CD4-positive, alpha-beta T cell treated with Interleukin-12 subunit alpha and Interleukin-12 subunit beta, for 1 hour (primary cell): ENCODE measurements around the gene GTSE1.
A peak's percentile ranks its signal among the peaks of the same experiment; 100 is the strongest.

Experiments
- DNase-seq: peaks from one replicate; pipeline ENCODE4 v3.0.0-alpha.2; 2020

The GTSE1 gene

DNA sequence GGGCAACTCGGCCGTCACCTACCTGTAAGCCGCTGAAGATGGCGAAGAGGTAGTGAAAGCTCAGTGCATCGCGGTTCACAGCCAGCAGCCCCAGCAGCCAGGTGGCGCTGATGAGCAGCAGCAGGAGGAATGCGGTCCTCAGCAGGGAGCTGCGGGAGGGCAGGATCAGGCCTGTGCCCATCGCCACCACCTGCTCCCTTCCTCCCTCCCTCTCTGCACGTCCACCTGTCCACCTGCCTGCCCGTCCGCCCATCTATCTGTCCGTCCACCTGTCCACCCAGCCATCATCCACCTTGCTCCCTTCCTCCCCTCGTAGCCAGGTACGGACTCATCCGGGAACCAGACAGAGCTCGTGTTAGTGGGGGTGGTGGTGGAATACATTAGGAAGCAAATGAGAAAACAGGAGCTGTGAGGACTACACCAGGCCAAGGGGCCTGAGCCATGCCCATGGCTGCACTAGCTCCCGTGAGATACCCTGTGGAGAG lies 71.1 kb downstream of the GTSE1 start:
- peak; percentile 73 for DNase-seq

GRCh38 chr22:46368422-46368821 lies 71.8 kb downstream of the GTSE1 start:
- no peak for DNase-seq

GRCh38 chr22:46368871-46369715 lies 72.4 kb downstream of the GTSE1 start:
- no peak for DNase-seq

DNA sequence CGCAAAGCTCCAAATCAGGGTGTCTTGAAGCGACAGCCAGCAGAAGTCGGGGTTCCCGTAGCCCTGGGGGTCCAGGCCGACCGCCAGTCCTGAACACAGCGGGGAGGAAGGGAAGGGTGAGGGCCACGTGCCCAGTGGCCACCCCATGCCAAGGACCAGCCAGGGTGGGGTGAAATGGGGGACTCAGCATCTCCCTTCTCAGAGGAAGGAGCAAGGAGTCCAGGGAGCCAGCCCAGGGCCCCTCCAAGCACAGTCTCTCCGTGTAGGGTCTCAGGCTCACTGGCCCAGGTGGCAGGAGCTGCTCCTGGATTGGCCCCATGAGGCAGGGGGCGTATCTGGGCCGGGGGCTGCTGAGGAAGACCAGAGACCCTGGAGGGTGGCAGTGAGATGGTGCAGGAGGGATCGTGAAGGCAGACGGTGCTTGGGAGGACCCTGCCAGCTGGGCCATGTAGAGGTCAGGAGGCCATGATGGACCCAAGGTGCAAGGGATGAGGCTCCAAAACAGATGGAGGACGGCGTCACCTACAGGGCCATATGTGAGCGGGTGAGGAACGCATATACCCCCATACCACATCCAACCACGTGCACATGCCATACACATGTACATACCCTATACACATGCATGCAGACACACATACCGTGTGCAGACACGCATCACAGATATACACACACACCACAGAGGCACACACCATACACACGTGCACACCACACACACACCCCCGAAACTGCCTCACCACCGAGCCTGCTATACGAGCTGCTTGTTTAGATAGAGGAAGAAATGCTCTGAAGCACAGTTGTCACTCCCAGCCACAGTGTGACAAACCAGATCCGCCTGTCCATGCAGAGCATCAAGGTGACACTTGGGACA lies 73.3 kb downstream of the GTSE1 start:
- peak; percentile 18 for DNase-seq

GRCh38 chr22:46370584-46371291 lies 74.1 kb downstream of the GTSE1 start:
- peak; percentile 68 for DNase-seq

DNA sequence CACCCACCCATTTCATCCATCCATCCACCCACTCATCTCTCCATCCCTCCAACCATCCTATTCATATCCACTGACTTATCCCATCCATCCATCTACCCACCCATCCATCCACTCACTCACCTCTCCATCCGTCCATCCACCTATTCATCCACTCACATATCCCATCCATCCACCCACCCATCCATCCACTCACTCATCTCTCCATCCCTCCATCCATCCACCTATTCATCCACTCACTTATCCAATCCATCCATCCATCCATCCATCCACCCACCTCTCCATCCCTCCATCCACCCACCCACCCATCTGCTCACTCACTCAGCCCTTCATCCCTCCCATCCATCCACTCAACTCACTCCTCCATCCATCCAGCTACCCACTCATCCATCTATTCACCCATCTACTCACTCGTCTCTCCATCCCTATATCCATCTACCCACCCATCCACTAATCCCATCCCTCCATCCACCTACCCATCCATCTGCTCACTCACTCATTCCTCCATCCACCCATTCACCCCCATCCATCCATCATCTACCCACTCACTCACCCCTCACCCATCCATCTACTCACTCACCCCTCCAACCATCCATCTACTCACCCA lies 75.1 kb downstream of the GTSE1 start:
- DNase-seq, result no peak

GRCh38 chr22:46372686-46373085 lies 76.0 kb downstream of the GTSE1 start:
- no peak for DNase-seq

DNA sequence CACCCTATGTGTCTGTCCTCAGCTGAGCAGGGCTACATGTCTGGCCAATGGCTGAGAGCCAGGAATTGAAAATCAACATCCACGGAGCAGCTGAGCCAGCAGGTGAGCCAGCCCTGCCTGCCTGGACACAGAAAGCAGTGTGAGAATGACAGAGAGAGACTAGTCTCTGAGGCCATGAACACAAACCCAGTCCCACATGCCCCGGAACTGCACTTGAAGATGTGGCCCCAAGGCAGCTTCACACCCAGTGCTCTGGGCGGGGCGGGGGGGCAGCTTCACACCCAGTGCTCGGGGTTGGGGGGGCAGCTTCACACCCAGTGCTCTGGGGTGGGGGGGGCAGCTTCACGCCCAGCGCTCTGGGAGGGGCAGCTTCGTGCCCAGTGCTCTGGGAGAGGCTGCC lies 76.5 kb downstream of the GTSE1 start:
- peak; percentile 56 for DNase-seq

DNA sequence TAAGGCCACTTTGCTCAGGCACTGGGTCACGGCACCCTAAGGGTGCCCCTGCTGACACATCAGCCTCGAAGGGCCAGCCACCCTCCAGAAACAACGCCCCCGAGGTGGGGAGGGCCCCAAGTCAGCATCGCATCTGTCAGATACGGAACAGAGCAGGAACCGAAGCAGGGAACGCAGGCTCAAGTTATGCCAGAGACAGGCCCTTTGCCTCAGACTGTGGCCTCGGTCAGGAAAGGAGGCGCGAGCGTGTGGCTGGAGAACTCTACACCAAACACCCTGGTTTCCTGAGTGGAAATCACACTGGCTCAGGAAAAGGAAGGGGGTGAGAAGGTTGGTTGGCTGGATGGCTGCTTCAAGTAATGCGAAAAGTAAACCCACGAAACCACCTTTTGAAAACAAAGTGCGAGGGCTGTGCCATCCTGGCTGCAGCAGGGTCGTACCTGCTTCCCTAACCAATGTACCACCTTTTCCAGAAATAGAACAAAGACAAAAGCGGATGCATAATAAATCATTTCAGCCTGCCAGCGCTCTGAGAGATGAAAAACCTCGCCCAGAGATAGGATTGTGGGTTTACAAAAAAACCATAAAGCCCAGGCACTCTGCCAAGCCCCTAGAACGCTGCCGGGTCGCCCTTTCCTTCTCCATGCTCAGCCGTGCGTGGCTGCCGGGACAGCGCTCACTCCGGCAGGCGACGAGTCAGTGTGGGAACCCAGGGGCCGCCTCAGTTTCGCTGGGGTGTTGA lies 77.4 kb downstream of the GTSE1 start:
- DNase-seq, result peak; percentile 29

DNA sequence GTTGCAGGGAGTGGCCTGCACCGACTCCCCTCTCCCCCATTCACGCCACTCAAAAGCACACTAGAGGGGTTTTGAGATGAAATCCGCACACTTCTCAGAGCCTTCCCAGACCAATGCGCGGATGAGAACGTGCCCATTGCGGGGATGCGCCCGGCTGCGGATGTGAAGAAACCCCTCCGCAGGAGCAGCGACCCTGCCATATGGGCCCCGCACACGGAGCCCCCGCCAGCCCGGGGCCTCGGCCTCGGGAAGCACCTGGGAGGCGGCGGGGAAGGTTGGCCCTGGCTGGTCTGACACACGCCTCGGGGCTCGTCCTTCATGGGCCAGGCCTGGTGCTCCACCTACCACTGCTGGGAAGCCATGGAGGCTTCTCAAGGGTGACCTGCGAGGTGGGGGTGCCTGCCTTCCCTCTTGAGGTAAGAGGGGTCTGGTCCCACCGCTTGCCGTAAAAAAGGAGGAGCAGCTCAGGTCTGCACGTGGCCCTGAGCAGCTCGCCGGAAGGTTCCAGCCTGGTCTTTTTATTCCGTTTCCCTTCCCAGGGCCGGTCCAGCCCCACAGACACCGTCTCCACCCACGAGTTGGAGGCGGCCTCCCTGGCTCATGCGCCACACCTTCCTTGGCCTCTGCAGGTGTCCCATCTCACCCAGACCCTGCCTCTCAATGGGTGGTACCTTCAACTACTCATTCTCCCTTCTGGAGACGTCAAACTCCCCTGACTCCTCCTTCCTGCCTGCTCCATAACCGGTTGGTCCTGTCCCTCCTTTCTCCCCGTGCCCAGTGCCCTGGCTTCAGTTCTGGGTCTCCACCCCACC lies 78.2 kb downstream of the GTSE1 start:
- no peak for DNase-seq

- DNase-seq, result no peak
These were observed 79.4 kb downstream of the GTSE1 start for GRCh38 chr22:46376111-46376510.

- DNase-seq, result no peak
These were observed 80.3 kb downstream of the GTSE1 start for GRCh38 chr22:46376908-46377524.

GRCh38 chr22:46377525-46378425 lies 81.1 kb downstream of the GTSE1 start:
- no peak for DNase-seq

DNA sequence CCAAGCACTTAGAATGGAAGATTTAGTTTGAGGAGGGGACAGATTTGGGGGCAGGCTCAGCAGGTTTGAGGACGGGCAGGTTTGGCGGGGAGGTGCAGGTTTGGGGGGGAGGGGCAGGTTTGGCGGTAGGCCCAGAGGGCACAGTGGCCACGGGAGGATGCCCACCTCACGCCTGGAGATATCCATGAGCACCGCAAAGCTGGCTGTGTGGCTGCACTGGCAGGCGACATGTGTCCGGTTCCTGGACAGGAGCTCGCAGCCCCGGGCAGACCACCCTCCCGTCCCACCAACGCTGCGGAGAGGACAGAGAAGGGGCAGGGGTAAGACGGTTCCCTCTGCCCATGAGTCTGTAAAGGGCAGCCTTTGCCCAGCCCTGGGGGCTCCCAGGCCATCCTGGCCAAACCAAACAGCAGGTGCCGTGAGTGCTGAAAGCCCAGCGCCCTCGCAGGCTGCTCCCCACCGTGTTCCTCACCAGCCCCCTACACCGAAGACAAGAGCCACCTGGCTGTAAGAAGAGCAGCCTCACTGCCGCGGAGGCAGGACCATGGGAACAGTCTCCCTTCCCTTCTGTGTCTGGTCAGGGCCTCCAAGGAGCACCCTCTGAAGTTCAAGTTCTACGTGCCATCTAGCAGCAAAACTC lies 81.9 kb downstream of the GTSE1 start:
- no peak for DNase-seq

DNA sequence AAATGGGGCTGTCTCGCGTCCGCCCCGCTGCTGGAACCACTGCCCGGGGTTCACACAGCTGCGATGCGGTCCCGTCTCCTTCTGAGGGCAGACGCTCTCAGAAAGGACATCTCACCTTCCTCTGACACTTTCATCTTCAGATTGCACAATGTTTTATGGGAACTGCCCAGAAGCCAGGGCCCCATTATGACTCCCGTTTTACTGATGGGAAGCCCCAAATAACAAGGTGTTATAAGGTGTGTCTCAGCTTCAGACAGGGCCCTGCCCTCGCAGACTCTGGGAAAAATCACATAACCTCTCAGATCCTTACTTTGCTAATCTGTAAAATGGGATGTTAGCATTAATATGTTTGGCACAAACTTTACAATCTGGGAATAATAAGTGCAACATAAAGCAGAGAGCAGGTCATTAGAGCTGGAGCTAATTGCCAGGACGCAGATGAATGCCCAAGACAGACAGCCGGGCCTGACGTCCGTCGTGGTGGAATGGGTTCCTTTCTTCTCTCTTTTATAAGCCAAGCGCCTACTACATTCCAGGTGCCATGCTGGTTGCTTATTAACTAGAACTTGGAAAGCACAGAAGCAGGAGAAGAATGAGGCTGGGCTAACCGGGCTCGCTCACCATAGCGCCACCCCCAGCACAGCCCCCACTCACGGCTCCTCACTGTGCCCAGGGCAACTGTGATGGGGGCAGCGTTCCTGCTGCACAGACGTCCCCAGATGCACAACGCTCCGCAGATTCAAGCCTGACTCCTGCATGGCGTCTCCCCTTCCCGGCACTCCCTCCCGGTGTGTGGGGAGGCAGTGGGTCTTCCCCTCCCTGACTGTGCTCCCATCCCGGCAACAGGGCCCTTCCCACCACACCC lies 82.6 kb downstream of the GTSE1 start:
- no peak for DNase-seq

DNA sequence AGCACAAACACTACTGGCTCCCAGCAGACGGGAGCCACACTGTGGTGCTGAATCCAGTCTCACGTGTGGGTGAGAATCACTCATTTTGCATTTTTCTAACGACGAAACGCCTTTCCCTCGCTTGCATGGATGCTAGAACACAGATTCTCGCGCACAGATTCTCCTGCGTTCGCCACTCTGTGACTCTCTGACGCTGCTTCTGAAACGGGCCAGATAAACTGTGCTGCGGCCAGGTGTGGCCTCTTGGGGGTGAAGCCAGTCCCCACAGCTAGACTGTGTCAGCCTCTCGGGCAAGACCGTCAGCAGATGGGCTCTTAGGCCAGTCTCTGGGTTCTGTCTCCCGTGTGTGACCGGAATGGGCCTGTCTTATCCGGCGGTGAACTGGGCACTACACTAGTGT lies 83.4 kb downstream of the GTSE1 start:
- no peak for DNase-seq
